ENCODE data around the gene NPAS3.
A peak's percentile ranks its signal among the peaks of the same experiment; 100 is the strongest.

The NPAS3 gene

GRCh38 chr14:33449268-33449667 lies 510.6 kb downstream of the NPAS3 start:
- no peak for DNase-seq (ENCODE audit: low read depth)

- no peak for DNase-seq (ENCODE audit: low read depth)
These were observed 511.2 kb downstream of the NPAS3 start for GRCh38 chr14:33449703-33450395.

DNA sequence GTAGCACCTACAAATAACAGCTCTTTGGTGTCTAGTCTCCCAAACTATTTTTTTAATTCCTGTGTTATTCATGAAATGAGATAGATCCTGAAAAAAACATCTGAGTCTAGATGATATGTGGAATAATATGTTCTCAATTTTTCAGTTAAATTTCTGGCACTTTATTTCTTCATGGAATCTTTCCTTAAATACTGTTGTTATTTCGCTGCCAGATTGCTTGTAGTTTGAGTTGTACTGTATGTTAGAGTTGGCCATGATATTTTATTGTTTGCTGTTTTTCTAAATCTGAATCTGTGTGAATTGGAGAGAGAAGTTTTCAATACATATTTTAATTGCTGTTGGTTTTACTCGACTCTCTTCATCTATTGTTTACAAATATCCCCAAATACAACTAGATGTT lies 511.7 kb downstream of the NPAS3 start:
- DNase-seq (ENCODE audit: low read depth) = no peak

GRCh38 chr14:33451211-33451610 lies 512.5 kb downstream of the NPAS3 start:
- no peak for DNase-seq (ENCODE audit: low read depth)

DNA sequence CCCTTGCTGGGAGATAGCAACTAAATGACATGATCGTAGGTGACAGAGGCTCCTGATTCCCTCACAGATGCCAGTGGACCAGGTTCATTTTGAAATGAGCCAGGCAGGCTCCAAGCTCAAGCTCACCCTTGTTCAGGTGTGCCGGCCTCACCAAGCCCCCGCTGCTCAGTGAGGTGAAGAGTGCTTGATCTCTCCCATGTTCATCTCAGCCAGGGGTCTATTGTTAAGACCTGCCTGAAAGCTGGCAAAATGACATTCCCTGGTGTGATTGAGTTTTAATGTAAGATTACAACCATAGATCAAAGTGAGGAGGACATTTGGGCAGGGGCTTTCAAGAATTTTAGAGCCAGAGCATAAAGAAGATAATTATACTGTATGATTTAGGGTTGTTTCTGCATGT lies 514.3 kb downstream of the NPAS3 start:
- no peak for DNase-seq (ENCODE audit: low read depth)

- DNase-seq (ENCODE audit: low read depth) = no peak
These were observed 515.4 kb downstream of the NPAS3 start for GRCh38 chr14:33454022-33454595.

GRCh38 chr14:33454707-33455106 lies 516.0 kb downstream of the NPAS3 start:
- no peak for DNase-seq (ENCODE audit: low read depth)

GRCh38 chr14:33455654-33456345 lies 517.1 kb downstream of the NPAS3 start:
- no peak for DNase-seq (ENCODE audit: low read depth)

DNA sequence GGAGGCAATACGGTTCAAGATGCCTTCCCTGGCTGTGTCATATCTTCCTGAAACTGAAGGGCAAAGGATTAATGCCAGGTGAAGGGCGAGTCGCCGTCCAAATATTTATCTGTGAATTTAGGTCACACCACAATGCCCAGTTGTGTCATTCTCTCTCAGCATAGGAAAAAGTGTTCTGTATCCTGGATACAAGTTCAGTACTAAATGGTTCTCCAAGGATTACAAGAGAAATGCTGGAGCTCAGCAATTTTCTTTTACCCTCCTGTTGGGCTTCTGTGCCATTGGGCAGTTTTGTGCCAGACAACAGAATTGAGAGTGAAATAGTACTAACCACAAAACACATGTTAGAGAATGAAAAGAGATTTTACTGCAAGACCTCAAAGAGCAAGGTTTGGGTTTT lies 518.3 kb downstream of the NPAS3 start:
- DNase-seq (ENCODE audit: low read depth) = no peak

DNA sequence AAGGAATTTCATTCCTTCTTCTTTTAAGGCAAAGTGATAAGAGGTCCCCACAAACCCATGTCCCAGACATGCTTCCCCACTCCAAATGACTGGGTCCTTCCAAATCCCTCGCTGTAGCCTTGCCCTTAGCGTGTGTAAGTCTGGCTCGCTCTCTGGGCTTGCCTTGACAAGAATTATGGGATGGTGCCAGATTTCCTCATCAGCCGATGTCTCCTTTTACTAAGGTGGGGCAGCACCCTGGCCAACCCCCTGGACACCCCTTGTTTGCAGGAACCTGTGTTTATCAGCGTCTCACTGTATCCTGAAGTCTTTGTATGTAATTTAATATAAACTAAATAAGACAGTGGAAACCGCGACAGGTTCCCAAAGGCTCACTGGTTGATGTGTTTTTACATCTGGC lies 518.9 kb downstream of the NPAS3 start:
- DNase-seq (ENCODE audit: low read depth) = no peak

GRCh38 chr14:33460164-33460563 lies 521.5 kb downstream of the NPAS3 start:
- DNase-seq (ENCODE audit: low read depth) = no peak

- DNase-seq (ENCODE audit: low read depth) = no peak
These were observed 522.4 kb downstream of the NPAS3 start for GRCh38 chr14:33461036-33461435.

DNA sequence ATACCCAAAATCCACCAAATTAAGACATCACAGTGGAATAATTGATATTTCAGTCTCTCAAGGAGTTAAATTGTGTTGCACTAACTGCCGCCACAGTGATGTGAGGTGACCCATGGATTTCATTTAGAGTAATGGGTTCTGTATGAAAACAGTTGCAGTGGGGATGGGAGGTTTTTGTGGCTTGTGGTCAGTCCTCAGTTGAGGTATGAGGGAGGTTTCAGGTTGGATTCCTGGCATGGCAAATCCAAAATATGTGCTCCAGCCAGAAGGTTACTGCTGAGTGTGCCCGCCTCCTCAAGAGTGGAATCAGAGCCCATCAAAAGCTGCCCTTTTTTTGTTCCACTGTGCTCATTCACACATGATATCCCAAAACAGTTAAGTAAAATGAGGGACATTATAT lies 525.1 kb downstream of the NPAS3 start:
- no peak for DNase-seq (ENCODE audit: low read depth)

DNA sequence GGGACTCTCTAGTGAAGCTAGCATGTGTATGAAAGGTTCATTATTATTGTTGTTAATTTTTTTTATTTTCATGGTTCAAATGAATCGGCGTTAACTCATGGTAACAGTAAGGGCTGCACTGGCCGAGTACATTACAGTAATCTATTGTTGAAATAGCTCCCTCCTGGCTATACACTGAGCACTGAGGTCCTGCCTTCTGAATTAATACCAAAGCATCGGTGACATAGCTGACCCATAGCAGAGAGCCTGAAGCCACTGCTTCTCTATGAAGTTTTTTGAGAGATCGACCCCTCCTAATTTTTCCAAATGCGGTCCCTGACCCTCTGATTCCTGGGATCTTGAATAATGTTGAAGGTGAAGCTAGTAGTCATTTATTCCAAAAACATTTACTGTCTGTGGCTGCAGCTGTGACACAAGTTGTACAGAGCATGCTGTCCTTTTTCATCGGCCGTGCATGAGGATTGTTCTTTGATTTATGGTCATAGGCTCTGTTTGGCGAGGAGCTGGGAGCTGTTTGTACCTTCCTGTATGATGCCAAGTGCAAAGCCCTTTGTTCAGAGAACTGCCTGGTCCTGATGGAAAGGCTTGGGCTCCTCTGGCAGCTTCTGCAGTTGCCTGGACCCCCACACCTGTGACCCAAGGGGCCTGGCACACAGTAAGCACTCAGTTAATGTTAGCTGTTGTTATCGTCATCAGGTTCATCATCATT lies 525.7 kb downstream of the NPAS3 start:
- DNase-seq (ENCODE audit: low read depth) = no peak

- DNase-seq (ENCODE audit: low read depth) = no peak
These were observed 527.4 kb downstream of the NPAS3 start for GRCh38 chr14:33465846-33466700.

GRCh38 chr14:33467971-33468370 lies 529.3 kb downstream of the NPAS3 start:
- no peak for DNase-seq (ENCODE audit: low read depth)

DNA sequence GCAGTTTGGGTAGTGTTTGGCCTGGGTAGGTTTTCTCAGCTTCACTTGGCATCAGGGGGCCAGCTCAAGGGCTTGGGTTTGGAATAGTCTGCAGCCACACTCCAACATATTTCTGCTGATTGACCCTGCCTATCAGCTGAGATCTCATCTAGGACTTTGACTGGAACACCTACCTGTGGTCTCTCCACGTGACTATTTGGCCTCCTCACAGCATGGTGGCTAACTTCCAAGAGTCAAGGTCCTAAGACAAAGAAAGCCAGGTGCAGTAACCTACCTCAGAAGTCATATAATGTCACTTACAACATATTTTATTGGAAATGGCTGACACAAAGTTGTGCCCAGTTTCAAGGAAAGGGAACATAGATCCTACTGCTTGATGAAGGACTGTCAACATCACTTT lies 531.2 kb downstream of the NPAS3 start:
- no peak for DNase-seq (ENCODE audit: low read depth)

- DNase-seq (ENCODE audit: low read depth) = no peak
These were observed 533.1 kb downstream of the NPAS3 start for GRCh38 chr14:33471776-33472175.

DNA sequence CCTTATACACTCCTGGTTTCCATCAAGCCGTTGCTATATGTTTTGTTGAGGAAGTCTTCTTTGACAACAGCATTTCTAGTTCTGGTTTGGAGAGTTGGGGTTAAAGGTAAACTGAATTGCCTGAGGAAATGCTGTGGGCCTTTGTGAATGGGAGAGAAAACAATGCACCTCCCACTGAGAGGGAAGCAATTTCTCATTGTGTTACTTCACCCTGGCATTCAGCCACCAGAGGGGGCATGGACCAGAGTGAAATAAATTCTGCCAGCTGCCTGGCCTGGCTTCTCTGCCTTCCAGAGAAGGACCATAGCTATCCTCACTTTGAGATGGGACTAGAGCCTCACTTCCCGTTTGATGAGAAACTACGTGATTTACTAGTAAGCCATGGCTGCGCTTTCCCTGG lies 536.9 kb downstream of the NPAS3 start:
- DNase-seq (ENCODE audit: low read depth) = peak; percentile 27

- no peak for DNase-seq (ENCODE audit: low read depth)
These were observed 539.1 kb downstream of the NPAS3 start for GRCh38 chr14:33477797-33478196.

- DNase-seq (ENCODE audit: low read depth) = no peak
These were observed 541.6 kb downstream of the NPAS3 start for GRCh38 chr14:33480071-33480886.
